A673 (cell line): ENCODE data around the gene KCNMA1. TPM values are rescaled to one million over a fixed set of nuclear protein-coding genes. Genes with fewer than 3 reads are reported as not detected.

ENCODE experiments used
- BruUV-seq: library from RNA; stranded (reverse); fragments of 400-500 nt; replicated peaks from 2 replicates; lab custom pipeline; 2021; lab: Mats Ljungman, UMichigan
- CTCF ChIA-PET: fragments of 300-600 bp; sonication (Branson Sonifier 250); formaldehyde crosslinking; loops from one replicate; lab custom pipeline; 2022; ENCODE audit warnings: antibody characterized with exemption; lab: Charles Lee
- POLR2A ChIA-PET: fragments of 300-600 bp; sonication (Branson Sonifier 250); formaldehyde crosslinking; loops from one replicate; lab custom pipeline; 2022; ENCODE audit warnings: antibody characterized with exemption; ENCODE audit not compliant: low non-redundant PET; lab: Charles Lee
- DNase-seq: peaks from one replicate; pipeline ENCODE4 v3.0.0-alpha.2; 2015; ENCODE audit warnings: low spot score
- H3K27ac ChIP-seq: fragments of 200-600 bp; sonication (generic); 2 replicates; pipeline ENCODE4 v1.5.1; 2016; ENCODE audit warnings: mixed run types, low read depth, mild to moderate bottlenecking, mixed read lengths, antibody characterized with exemption, low read length; ENCODE audit not compliant: poor library complexity, severe bottlenecking
- H3K27me3 ChIP-seq: fragments of 200-600 bp; sonication (generic); replicated peaks from 2 replicates; pipeline ENCODE4 v1.6.1; 2017; ENCODE audit warnings: mixed run types, low read depth, mild to moderate bottlenecking, mixed read lengths, antibody characterized with exemption, low read length; ENCODE audit not compliant: insufficient read depth, poor library complexity
- H3K36me3 ChIP-seq: fragments of 200-600 bp; sonication (generic); 2 replicates; pipeline ENCODE4 v1.6.1; 2016; ENCODE audit warnings: mixed run types, mild to moderate bottlenecking, mixed read lengths, antibody characterized with exemption, low read length; ENCODE audit not compliant: insufficient read depth, poor library complexity, severe bottlenecking
- H3K4me1 ChIP-seq: fragments of 200-600 bp; sonication (generic); 2 replicates; pipeline ENCODE4 v1.6.1; 2017; ENCODE audit warnings: mixed run types, mild to moderate bottlenecking, mixed read lengths, antibody characterized with exemption, low read length; ENCODE audit not compliant: insufficient read depth, poor library complexity, severe bottlenecking
- H3K4me3 ChIP-seq: fragments of 200-600 bp; sonication (generic); 2 replicates; pipeline ENCODE4 v1.5.1; 2016; ENCODE audit warnings: low read depth, mixed run types, mild to moderate bottlenecking, mixed read lengths, low read length; ENCODE audit not compliant: poor library complexity, severe bottlenecking
- H3K9me3 ChIP-seq: fragments of 200-600 bp; sonication (generic); 2 replicates; pipeline ENCODE4 v1.6.1; 2016; ENCODE audit warnings: mixed run types, low read depth, mild to moderate bottlenecking, mixed read lengths, antibody characterized with exemption, low read length; ENCODE audit not compliant: poor library complexity, severe bottlenecking
- EZH2 ChIP-seq: fragments of 200-600 bp; sonication (generic); IDR thresholded peaks from 2 replicates; pipeline ENCODE4 v1.6.1; 2017; ENCODE audit warnings: borderline replicate concordance, low read depth, mild to moderate bottlenecking, mixed read lengths, antibody characterized with exemption, low read length; ENCODE audit not compliant: poor library complexity, severe bottlenecking
- intact Hi-C: fragments of 100-400 bp; cut with micrococcal nuclease; formaldehyde crosslinking; loops from one replicate; pipeline ENCODE4 v1.10.0; 2022; ENCODE audit not compliant: unreplicated experiment
- total RNA-seq: library from RNA; stranded (reverse); gene quantifications from 2 replicates; pipeline ENCODE4 v1.2.3, GENCODE V29; 2021
- TF ChIP-seq, protein P1 (sequence below): fragments of 300-800, 200-600 bp; sonication (generic); conservative IDR thresholded peaks from 2 replicates; pipeline ENCODE4 v1.5.1; 2017; ENCODE audit warnings: low read depth, mild to moderate bottlenecking, antibody characterized with exemption, low read length, moderate library complexity, mixed read lengths

Gene KCNMA1
- total RNA-seq, 1 experiment from 2014 or later, result 0.84 TPM

GRCh38 chr10:77555591-77556212 lies 81.9 kb downstream of the KCNMA1 start:
- CTCF ChIA-PET, result no interaction called here
- intact Hi-C loops, result no loop called here
- TF ChIP-seq, protein P1, sequence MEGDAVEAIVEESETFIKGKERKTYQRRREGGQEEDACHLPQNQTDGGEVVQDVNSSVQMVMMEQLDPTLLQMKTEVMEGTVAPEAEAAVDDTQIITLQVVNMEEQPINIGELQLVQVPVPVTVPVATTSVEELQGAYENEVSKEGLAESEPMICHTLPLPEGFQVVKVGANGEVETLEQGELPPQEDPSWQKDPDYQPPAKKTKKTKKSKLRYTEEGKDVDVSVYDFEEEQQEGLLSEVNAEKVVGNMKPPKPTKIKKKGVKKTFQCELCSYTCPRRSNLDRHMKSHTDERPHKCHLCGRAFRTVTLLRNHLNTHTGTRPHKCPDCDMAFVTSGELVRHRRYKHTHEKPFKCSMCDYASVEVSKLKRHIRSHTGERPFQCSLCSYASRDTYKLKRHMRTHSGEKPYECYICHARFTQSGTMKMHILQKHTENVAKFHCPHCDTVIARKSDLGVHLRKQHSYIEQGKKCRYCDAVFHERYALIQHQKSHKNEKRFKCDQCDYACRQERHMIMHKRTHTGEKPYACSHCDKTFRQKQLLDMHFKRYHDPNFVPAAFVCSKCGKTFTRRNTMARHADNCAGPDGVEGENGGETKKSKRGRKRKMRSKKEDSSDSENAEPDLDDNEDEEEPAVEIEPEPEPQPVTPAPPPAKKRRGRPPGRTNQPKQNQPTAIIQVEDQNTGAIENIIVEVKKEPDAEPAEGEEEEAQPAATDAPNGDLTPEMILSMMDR, result no peak
- no peak for TF ChIP-seq EZH2
- H3K4me3 ChIP-seq, result no peak overlapping the region
- H3K27ac ChIP-seq, result no peak overlapping the region
- POLR2A ChIA-PET, result interaction anchor here (0.6 kb wide), 1 partner anchor 12 kb away, joined by 4 read pairs; no protein-coding TSS in a partner anchor
- no peak for DNase-seq
- no peaks in the 10 kb centered on the region for H3K4me1 ChIP-seq
- H3K27me3 ChIP-seq, result peaks cover 3% of the 10 kb centered on the region
- no peaks in the 10 kb centered on the region for H3K36me3 ChIP-seq
- no peaks in the 10 kb centered on the region for H3K9me3 ChIP-seq
- BruUV-seq, result no TSS peak

DNA sequence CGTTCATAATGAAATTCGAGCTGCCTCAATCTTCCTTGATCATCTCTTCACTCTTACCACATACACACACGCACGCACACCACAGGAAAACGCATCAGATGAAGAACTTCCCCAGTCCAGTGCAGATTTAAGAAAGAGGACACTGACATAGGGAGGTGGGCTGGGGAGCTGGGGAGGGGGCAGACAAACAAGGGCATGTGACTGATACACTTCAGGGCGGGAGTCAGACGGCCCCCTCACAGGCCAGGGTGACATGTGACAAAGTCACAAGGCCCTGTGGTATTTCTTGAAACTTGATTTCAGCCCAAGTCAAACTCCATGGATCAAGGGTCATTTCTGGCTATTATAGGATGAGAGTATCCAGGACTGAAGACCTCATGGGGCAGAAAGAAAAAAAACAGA lies 82.6 kb downstream of the KCNMA1 start:
- H3K9me3 ChIP-seq, result no peaks in the 10 kb centered on the region
- TF ChIP-seq, protein P1, result no peak
- TF ChIP-seq EZH2, result no peak
- BruUV-seq, result no TSS peak
- no peak overlapping the region for H3K27ac ChIP-seq
- ChIA-PET POLR2A (interaction anchor here (0.6 kb wide), 2 partner anchors 13 to 17 kb away, joined by 3 to 4 read pairs; no protein-coding TSS in a partner anchor), CTCF (no interaction called here)
- H3K4me3 ChIP-seq, result no peak overlapping the region
- no peak for DNase-seq
- peaks cover 3% of the 10 kb centered on the region for H3K27me3 ChIP-seq
- H3K4me1 ChIP-seq, result no peaks in the 10 kb centered on the region
- H3K36me3 ChIP-seq, result no peaks in the 10 kb centered on the region
- intact Hi-C loops, result no loop called here

- POLR2A ChIA-PET, result interaction anchor here (0.7 kb wide), 1 partner anchor 1552 kb away, joined by 3 read pairs; no protein-coding TSS in a partner anchor
These were observed 83.6 kb downstream of the KCNMA1 start for GRCh38 chr10:77553966-77554365.

More at GRCh38 chr10:77553966-77554365, 83.6 kb downstream of the KCNMA1 start:
- BruUV-seq, result no TSS peak
- DNase-seq, result no peak
- intact Hi-C loops, result no loop called here
- CTCF ChIA-PET, result no interaction called here
- TF ChIP-seq, protein P1, result no peak
- no peak for TF ChIP-seq EZH2
- Histone ChIP-seq H3K27ac (no peak overlapping the region), H3K36me3 (no peaks in the 10 kb centered on the region), H3K4me3 (no peak overlapping the region), H3K27me3 (peaks cover 3% of the 10 kb centered on the region), H3K9me3 (no peaks in the 10 kb centered on the region), H3K4me1 (no peaks in the 10 kb centered on the region)
